Bronchial epithelial cell (primary cell): ENCODE results near the gene DPP4. TPM values are rescaled to one million over a fixed set of nuclear protein-coding genes. Genes with fewer than 3 reads are reported as not detected.

Experiments used
- DNase-seq: peaks from one replicate; pipeline ENCODE4 v3.0.0-alpha.2; 2010; ENCODE audit warnings: low read depth
- FAIRE-seq: peaks from 2 replicates; lab custom pipeline; 2011; peaks lifted over from hg19 to GRCh38; lab: Jason Lieb, UNC
- H3K27me3 ChIP-seq: 2 replicates; pipeline ENCODE4 v1.5.1; 2011; ENCODE audit warnings: low read length; ENCODE audit not compliant: control insufficient read depth, insufficient read depth
- H3K36me3 ChIP-seq: 2 replicates; pipeline ENCODE4 v1.5.1; 2011; ENCODE audit warnings: low read length; ENCODE audit not compliant: control insufficient read depth, insufficient read depth
- H3K4me3 ChIP-seq: 2 replicates; pipeline ENCODE4 v1.5.1; 2011; ENCODE audit warnings: mild to moderate bottlenecking, low read depth, low read length, control low read depth
- CTCF ChIP-seq: IDR thresholded peaks from 2 replicates; pipeline ENCODE4 v1.5.1; 2011; ENCODE audit warnings: mild to moderate bottlenecking, moderate library complexity, low read length, control low read depth, inconsistent platforms; ENCODE audit not compliant: insufficient read depth, severe bottlenecking
- total RNA-seq: library from RNA; depleted of rRNA; stranded (reverse); fragments of >200 nt; gene quantifications from 2 replicates; pipeline ENCODE4 v1.2.1, GENCODE V29; 2014

The DPP4 gene
- total RNA-seq, 1 donor from 2014 or later: 2.9 TPM

DNA sequence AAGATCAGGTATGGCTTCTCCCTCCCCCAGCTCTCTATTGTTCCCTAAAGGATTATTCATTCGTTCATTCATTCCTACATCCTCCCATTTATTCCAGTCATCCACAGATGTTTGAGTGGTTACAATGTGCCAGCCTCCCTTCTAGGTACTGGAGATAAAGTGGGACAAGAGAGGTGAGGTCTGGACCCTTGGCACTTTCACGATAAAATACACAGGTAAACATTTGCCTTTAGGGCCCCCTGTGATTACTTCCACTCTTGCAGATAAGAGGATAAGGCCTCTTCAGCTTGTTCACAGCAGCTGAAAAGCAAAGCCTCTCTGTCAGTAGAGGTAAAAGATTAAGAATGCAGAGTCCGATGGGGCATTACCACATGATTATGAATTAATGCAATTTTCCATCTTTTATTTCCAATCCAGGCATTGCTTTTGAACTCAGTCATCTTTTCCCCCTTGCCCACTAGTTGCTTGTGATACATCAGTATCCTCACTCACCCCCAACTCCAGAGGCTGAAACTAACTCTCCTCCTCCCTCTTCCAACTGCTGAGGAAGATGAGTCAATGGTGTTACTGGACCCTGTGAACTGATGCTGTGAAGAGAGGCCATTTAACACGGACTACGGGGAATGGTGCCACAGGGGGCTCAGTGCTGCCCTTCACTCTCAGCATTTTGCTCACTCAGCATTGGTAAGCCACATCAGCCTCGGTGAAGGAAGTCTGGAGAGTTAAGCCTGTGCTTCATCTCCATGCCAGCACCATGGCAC is 1.1 kb upstream of the DPP4 start:
- Histone ChIP-seq H3K4me3 (no peak overlapping the region), H3K27me3 (peaks cover 5% of the 10 kb centered on the region), H3K36me3 (no peaks in the 10 kb centered on the region)
- FAIRE-seq (no peak), DNase-seq (no peak)
- TF ChIP-seq CTCF: no peak

GRCh38 chr2:162074632-162074895 is 549 bp upstream of the DPP4 start:
- Histone ChIP-seq H3K36me3 (no peaks in the 10 kb centered on the region), H3K4me3 (no peak overlapping the region), H3K27me3 (peaks cover 5% of the 10 kb centered on the region)
- no peak for TF ChIP-seq CTCF
- DNase-seq (no peak), FAIRE-seq (no peak)

GRCh38 chr2:162072976-162073887 is 783 bp downstream of the DPP4 start:
- FAIRE-seq: no peak
- no peak for TF ChIP-seq CTCF
- no peak for DNase-seq
- Histone ChIP-seq H3K36me3 (no peaks in the 10 kb centered on the region), H3K27me3 (peaks cover 5% of the 10 kb centered on the region), H3K4me3 (peak overlapping the region; percentile 41)

DNA sequence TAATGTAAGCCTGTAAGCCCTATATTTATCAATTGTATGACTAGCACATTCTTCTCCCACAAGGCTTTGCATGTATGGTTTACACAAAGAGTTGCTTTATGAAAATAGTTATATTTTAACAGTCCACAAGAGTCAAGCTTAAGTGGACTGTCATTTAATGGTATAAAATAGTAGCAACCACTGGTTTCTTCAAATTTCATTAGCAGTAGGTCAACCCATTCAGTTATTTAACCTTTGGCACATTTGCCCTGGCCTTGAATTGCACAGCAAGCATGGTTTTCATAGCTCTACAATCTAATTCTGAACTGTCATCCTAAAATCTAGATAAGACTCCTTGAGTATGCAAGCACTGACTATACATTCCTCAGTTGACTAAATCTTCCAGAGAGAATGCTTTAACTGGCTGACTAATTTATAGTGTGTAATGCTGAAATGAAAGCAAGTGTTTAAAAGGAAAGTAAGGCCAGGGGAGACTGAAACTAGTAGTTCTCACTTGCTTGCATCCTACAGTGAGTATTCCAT is 1.8 kb downstream of the DPP4 start:
- peak; percentile 47 for DNase-seq
- no peak for FAIRE-seq
- no peak for TF ChIP-seq CTCF
- Histone ChIP-seq H3K27me3 (peaks cover 5% of the 10 kb centered on the region), H3K4me3 (no peak overlapping the region), H3K36me3 (no peaks in the 10 kb centered on the region)

- Histone ChIP-seq H3K4me3 (no peak overlapping the region), H3K36me3 (no peaks in the 10 kb centered on the region), H3K27me3 (peaks cover 5% of the 10 kb centered on the region)
- no peak for FAIRE-seq
- TF ChIP-seq CTCF: no peak
- DNase-seq: no peak
Observed at GRCh38 chr2:162071001-162071400, 3.0 kb downstream of the DPP4 start.
